NCI-H2107 treated with DMSO at 0.1 percent for 48 hours (cell line): ENCODE data around the gene DDX54.

Source experiments
- DNase-seq: peaks from one replicate; lab custom pipeline; 2025; ENCODE audit not compliant: unreplicated experiment; lab: John Stamatoyannopoulos, UW

DDX54 gene

GRCh38 chr12:113191227-113191626, 5.9 kb upstream of the DDX54 start:
- no peak for DNase-seq

- no peak for DNase-seq
Measured at GRCh38 chr12:113190761-113191160, 5.5 kb upstream of the DDX54 start.

GRCh38 chr12:113189361-113189760, 4.1 kb upstream of the DDX54 start:
- DNase-seq: no peak

GRCh38 chr12:113186666-113187325, 1.5 kb upstream of the DDX54 start:
- DNase-seq: no peak

- no peak for DNase-seq
Measured at GRCh38 chr12:113186033-113186365, 721 bp upstream of the DDX54 start.

- DNase-seq: peak; percentile 80
Measured at GRCh38 chr12:113184900-113185179, 438 bp downstream of the DDX54 start.

GRCh38 chr12:113184098-113184899, 979 bp downstream of the DDX54 start:
- no peak for DNase-seq

GRCh38 chr12:113183030-113183589, 2.2 kb downstream of the DDX54 start:
- no peak for DNase-seq

- no peak for DNase-seq
Measured at GRCh38 chr12:113181975-113182374, 3.3 kb downstream of the DDX54 start.

GRCh38 chr12:113180333-113180732, 4.9 kb downstream of the DDX54 start:
- no peak for DNase-seq

GRCh38 chr12:113179023-113179422, 6.3 kb downstream of the DDX54 start:
- no peak for DNase-seq

GRCh38 chr12:113174461-113175384, 10.6 kb downstream of the DDX54 start:
- DNase-seq: peak; percentile 27

GRCh38 chr12:113173081-113173698, 12.1 kb downstream of the DDX54 start:
- no peak for DNase-seq

- no peak for DNase-seq
Measured at GRCh38 chr12:113172185-113172584, 13.1 kb downstream of the DDX54 start.

GRCh38 chr12:113171543-113171942, 13.7 kb downstream of the DDX54 start:
- DNase-seq: no peak

- DNase-seq: no peak
Measured at GRCh38 chr12:113170926-113171325, 14.4 kb downstream of the DDX54 start.

GRCh38 chr12:113170457-113170856, 14.8 kb downstream of the DDX54 start:
- DNase-seq: no peak

GRCh38 chr12:113169697-113170096, 15.6 kb downstream of the DDX54 start:
- DNase-seq: no peak

GRCh38 chr12:113167868-113168267, 17.4 kb downstream of the DDX54 start:
- DNase-seq: no peak

GRCh38 chr12:113165521-113166450, 19.5 kb downstream of the DDX54 start:
- no peak for DNase-seq
